Midbrain (tissue), 1 donor: ENCODE measurements around the gene EDC4.
"Not testable (repeated sequence)": the region's sequence is repeated elsewhere in the genome, so short reads cannot be mapped to it uniquely, and the experiment has no call there.

Experiments used
- DNase-seq: peaks from one replicate; lab custom pipeline; 2025; lab: John Stamatoyannopoulos, UW

EDC4 gene, protein sequence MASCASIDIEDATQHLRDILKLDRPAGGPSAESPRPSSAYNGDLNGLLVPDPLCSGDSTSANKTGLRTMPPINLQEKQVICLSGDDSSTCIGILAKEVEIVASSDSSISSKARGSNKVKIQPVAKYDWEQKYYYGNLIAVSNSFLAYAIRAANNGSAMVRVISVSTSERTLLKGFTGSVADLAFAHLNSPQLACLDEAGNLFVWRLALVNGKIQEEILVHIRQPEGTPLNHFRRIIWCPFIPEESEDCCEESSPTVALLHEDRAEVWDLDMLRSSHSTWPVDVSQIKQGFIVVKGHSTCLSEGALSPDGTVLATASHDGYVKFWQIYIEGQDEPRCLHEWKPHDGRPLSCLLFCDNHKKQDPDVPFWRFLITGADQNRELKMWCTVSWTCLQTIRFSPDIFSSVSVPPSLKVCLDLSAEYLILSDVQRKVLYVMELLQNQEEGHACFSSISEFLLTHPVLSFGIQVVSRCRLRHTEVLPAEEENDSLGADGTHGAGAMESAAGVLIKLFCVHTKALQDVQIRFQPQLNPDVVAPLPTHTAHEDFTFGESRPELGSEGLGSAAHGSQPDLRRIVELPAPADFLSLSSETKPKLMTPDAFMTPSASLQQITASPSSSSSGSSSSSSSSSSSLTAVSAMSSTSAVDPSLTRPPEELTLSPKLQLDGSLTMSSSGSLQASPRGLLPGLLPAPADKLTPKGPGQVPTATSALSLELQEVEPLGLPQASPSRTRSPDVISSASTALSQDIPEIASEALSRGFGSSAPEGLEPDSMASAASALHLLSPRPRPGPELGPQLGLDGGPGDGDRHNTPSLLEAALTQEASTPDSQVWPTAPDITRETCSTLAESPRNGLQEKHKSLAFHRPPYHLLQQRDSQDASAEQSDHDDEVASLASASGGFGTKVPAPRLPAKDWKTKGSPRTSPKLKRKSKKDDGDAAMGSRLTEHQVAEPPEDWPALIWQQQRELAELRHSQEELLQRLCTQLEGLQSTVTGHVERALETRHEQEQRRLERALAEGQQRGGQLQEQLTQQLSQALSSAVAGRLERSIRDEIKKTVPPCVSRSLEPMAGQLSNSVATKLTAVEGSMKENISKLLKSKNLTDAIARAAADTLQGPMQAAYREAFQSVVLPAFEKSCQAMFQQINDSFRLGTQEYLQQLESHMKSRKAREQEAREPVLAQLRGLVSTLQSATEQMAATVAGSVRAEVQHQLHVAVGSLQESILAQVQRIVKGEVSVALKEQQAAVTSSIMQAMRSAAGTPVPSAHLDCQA (N-terminal part only)

GRCh38 chr16:67872631-67873434 is at the start of gene EDC4:
Gene EDC4 (plus strand): TSS chr16:67873052. CDS start chr16:67873262, 210 bp downstream.
- peak; percentile 63 for DNase-seq

GRCh38 chr16:67825119-67825518 is 47.7 kb upstream of the EDC4 start:
- DNase-seq = no peak

- no peak for DNase-seq
Measured at GRCh38 chr16:67825906-67826305, 46.9 kb upstream of the EDC4 start.

DNA sequence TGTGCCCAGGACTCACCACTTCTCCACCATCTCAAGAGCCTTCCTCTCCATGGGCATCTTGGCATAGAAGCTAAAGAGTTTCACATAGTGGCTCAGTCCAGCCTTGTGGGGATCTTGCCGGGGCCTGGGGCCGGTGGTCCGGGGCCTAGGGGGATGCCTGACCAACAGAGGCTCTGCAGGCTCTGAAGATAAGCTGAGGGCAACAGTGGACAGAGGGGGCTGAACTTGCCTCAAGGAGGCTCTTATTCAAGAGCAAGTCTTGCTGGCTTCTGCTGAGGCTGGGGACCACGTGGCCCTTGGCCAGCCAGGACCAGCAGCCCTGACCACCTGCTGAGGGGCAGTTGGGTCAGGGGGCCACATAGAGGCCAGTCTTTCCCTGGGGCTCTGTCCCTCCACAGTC is 44.2 kb upstream of the EDC4 start:
- no peak for DNase-seq

- DNase-seq = no peak
Measured at GRCh38 chr16:67833030-67833414, 39.8 kb upstream of the EDC4 start.

GRCh38 chr16:67833415-67834241 is 39.2 kb upstream of the EDC4 start:
- DNase-seq = peak; percentile 93

DNA sequence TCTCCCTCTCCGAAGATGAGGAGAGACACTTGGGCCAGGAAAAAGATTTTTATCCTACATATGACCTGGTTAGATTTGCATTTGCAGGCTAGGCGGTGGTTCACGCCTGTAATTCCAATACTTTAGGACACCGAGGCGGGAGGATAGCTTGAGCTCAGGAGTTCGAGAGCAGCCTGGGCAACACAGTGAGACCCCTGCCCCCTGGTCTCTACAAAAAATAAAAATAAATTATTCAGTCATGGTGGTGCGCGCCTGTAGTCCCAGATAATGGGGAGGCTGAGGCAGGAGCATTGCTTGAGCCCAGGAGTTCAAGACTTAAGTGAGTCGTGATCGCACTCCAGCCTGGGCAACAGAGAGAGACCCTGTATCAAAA is 38.6 kb upstream of the EDC4 start:
- DNase-seq = no peak

- not testable (repeated sequence) for DNase-seq
Measured at GRCh38 chr16:67837190-67837589, 35.7 kb upstream of the EDC4 start.

- DNase-seq = no peak
Measured at GRCh38 chr16:67837811-67838210, 35.0 kb upstream of the EDC4 start.

DNA sequence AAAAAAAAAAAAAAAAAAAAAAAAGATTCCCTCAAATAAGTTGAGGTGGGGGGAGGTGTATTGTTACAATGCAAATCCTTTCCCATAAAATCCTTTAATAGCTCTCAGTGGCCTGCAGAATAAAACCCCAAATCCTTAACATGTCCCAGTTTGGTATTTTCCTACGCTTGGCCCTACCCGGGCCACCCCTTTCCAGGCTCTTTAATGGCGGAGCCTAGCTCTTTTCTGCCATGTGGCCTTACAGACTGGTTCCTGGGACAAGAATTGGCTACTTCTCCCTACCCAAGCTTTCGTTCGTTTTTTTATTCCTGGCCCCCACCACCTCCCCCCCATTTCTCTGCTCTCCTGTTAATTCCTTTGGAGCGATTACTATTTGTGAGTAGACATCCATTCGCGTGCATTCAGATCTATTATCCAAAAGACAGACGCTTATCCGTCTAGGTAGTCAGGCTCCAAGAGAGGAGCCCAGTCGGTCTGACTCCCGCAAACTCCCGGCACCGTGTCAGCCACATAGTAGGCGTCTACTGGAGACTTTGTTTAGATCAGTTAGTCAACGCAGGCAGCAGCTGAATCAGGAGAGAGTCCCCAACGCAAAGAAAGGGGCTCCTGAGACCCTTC is 31.5 kb upstream of the EDC4 start:
- DNase-seq = no peak

GRCh38 chr16:67841816-67842508 is 30.9 kb upstream of the EDC4 start, which contains the start of gene THAP11:
Gene THAP11 (plus strand): TSS chr16:67842320. CDS start chr16:67842555, 235 bp downstream.
- DNase-seq = peak; percentile 94

- peak; percentile 73 for DNase-seq
Measured at GRCh38 chr16:67842509-67843342, 30.1 kb upstream of the EDC4 start.

- DNase-seq = no peak
Measured at GRCh38 chr16:67843343-67843765, 29.5 kb upstream of the EDC4 start.

GRCh38 chr16:67844497-67844896 is 28.4 kb upstream of the EDC4 start:
- no peak for DNase-seq

- no peak for DNase-seq
Measured at GRCh38 chr16:67845291-67846062, 27.4 kb upstream of the EDC4 start.

DNA sequence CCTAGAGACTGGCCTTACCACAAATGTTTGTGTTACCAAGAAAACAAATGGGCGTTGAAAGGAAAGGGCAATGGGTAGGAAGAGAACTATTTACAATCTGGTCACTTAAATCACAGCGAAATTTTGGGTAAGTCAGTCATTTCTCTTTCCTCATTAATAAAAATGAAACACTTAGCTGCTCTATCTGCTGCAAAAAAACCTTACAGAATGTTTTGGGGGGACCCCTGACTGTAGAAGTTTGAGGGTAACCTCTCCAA is 26.9 kb upstream of the EDC4 start:
- no peak for DNase-seq

GRCh38 chr16:67846320-67847063 is 26.4 kb upstream of the EDC4 start, which contains the start of gene NUTF2:
Gene NUTF2 (plus strand): TSS chr16:67846933. CDS start chr16:67865131, 18,198 bp downstream.
- DNase-seq = peak; percentile 95
